GM23248 (cell line): ENCODE results near the gene CALY.

ENCODE experiments used
- EZH2 ChIP-seq: fragments of 200-600 bp; sonication (generic); IDR thresholded peaks from 2 replicates; pipeline ENCODE4 v1.6.1; 2018; ENCODE audit warnings: antibody characterized with exemption, mild to moderate bottlenecking; ENCODE audit not compliant: insufficient read depth, poor library complexity, severe bottlenecking
- EZH2phosphoT487 ChIP-seq: fragments of 200-600 bp; sonication (generic); IDR thresholded peaks from 2 replicates; pipeline ENCODE4 v1.6.1; 2018; ENCODE audit warnings: antibody characterized with exemption, moderate library complexity, mild to moderate bottlenecking, low read depth; ENCODE audit not compliant: insufficient read depth

- no peak for TF ChIP-seq EZH2phosphoT487
- TF ChIP-seq EZH2 = no peak
These were observed 46.9 kb upstream of the CALY start for GRCh38 chr10:133383551-133383950.
